IPS DF 4.7 (cell line): Measurements from ENCODE around the gene CLEC4D.
"Not testable (repeated sequence)": the region's sequence is repeated elsewhere in the genome, so short reads cannot be mapped to it uniquely, and the experiment has no call there.

Source experiments
- DNase-seq: peaks from one replicate; pipeline ENCODE4 v3.0.0-alpha.2; 2013; ENCODE audit warnings: low spot score; ENCODE audit errors: extremely low read depth

Gene CLEC4D

DNA sequence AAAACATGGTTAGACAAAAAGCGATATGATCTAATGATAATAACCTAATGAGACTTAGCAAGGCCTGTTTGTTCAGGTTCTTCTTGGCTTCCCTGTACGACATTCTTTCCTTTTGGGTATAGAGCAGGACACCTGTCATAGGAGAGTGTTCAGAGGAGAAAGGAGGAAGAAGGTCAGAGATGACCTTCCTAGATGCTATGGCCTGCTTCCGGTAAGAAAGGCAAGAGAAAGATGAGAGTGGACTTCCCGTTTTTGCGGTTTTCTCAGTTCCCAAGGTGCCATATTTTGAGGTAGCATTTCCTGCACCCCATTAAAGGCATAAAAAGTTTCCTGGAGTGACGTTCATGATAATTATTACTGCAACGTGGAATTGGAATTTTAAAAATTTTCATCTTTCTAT is 18.7 kb downstream of the CLEC4D start:
- no peak for DNase-seq

GRCh38 chr12:8537820-8538219 is 24.5 kb downstream of the CLEC4D start:
- not testable (repeated sequence) for DNase-seq

DNA sequence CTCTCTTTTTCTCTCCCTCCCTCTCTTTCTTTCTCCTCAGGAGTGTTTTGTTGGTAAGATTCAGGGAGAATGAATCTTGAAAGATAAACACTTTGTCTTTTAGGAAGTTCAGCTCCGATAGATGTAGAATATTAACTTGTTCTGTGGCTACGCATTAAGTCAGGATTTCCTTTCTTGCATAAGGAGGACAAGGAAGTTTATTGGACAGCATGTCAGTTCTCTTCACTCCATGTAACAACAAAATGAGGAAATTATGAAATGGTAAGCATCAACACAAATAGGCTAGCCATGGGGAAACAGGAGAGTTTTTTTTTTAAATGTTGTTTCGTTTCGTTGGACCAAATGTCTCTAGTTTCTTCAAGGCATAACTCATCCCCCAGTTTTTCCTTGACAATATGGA is 27.5 kb downstream of the CLEC4D start, which contains the start of gene CLEC4E:
Gene CLEC4E (minus strand): TSS at position 75 of the 400 bp plus-strand sequence. CDS start 108 bp downstream, outside the sequence.
- DNase-seq, result not testable (repeated sequence)

DNA sequence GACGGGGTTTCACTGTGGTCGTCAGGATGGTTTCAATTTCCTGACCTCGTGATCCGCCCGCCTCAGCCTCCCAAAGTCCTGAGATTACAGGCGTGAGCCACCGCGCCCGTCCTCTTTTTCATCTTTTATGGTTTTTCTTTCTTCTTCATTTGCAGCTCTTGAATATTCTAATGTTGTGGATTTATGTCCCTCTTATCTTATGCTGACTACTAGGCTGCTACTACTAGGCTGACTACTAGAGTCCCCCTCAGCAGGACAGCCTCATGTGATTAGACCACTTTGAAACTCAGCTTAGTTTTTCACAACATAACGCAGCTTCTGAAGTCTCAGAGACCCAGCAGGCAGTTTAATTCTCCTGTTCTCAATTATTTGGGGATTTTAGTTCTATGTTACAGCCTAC is 28.3 kb downstream of the CLEC4D start:
- DNase-seq, result no peak

GRCh38 chr12:8544295-8544694 is 31.0 kb downstream of the CLEC4D start:
- DNase-seq, result no peak

DNA sequence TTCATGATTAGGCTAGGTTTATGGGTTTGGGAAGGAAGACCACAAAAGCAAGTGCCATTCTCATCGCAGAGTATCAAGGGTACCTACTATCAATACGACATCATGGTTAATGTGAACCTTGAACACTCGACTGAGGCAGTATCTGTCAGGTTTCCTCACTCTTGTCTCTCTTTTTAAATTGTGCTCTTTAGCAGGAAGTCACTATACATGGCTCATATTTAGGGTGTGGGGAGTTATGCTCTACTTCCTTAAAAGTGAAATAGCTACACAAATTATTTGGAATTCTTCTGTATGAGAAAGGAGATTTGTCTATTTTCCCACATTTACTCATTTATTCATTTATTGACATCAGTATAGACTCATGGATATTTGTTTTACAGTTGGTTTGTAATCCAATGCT is 33.3 kb downstream of the CLEC4D start:
- no peak for DNase-seq

- no peak for DNase-seq
Observed at GRCh38 chr12:8547645-8548044, 34.3 kb downstream of the CLEC4D start.

GRCh38 chr12:8548192-8548591 is 34.9 kb downstream of the CLEC4D start:
- no peak for DNase-seq

DNA sequence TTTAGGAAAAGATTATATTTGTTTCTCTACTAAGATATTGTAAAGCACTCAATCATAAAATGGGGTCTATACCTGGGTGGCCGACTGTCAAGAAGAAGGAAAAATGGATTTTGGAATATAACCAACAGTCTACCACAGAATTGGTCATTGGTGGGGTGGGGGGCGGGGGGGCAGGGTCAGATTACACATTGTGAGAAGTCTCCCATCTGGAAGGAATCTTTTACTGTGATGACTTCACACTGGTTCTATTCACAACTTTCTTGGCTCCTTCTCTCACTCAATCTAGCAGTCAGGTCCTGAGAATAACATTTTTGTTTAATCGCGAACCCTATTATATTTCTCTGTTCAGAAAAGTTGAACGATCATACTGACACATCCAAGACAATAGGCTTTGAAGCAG is 36.1 kb downstream of the CLEC4D start:
- no peak for DNase-seq

- no peak for DNase-seq
Observed at GRCh38 chr12:8553088-8553627, 39.9 kb downstream of the CLEC4D start.

GRCh38 chr12:8554451-8555195 is 41.3 kb downstream of the CLEC4D start:
- DNase-seq, result no peak

DNA sequence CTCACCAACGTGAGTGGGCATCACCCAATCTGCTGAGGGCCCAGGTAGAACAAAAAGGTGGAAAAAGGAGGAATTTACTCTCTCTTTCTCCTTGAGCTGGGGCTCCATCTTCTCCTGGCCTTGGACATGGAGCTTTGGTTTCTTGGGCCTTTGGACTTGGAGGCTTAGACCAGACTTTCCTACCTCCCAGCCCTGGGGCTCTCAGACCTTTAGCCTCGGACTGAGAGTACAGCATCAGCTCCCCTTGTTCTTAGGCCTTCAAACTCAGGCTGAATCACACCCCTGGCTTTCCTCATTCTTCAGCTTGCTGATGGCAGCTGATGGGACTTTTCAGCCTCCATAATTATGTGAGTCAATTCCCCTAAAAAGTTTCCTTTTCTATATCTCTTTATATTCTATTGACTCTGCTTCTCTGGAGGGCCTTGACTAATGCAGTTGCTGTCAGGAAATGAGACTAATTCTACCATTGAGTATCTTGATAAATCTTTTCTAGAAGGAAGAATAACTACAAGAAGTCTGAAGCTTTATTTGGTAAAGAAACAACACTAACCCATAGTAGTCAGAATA is 43.3 kb downstream of the CLEC4D start:
- DNase-seq, result no peak

DNA sequence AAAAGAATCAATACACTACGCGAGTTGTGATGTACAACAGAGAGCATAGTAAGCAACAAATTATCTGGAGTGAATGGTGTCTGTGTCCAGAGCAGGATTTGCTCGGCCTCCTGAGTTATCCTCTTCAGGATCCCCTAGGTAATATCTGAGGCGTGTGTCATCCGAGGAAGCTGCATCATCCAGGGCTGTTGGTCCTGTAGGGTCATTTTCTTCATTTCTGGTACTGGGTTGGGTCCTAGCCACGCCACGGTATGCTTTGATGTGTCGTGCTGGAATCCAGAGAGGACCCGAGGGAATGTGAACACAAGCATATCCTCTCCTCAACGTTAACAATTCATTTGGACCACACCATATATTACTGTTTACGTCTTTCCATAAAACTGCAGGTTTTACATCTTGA is 46.4 kb downstream of the CLEC4D start:
- no peak for DNase-seq

DNA sequence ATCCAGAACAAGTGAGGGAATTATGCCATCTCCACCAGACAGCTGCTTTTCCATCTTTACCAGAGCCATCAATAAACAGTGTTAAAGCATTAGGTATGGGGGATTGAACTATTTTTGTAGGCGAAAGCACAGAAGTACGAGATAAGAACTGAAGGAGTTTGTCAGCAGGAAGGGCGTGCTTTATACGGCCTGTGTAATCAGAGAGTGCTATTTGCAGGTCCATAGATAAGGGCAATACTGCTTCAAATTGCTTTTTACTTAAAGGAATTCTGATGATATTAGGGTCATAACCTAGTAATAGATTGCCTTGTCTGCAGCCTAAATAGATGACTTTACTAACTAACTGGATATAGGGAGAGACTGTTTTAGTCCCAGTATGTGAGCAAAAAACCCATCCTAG is 47.7 kb downstream of the CLEC4D start:
- DNase-seq, result no peak

DNA sequence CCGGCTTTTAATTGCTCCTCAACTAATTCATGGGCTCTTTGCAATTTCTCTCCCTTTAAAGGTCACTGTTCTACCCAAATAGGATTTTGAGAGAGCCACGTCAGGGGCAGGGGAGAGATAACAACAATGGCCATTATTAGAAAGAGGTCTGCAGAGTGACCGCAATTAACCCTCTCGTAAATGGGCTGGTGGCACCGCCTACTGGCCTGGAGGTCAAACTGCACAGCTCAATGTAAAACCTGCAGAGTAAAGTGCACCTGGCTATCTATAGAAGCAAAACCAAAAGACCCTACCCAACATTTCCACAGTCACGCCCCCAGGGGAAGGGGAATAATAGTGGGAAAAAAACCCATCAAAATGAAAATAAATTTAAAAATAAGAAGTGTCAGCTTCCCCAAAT is 49.0 kb downstream of the CLEC4D start:
- DNase-seq, result no peak

DNA sequence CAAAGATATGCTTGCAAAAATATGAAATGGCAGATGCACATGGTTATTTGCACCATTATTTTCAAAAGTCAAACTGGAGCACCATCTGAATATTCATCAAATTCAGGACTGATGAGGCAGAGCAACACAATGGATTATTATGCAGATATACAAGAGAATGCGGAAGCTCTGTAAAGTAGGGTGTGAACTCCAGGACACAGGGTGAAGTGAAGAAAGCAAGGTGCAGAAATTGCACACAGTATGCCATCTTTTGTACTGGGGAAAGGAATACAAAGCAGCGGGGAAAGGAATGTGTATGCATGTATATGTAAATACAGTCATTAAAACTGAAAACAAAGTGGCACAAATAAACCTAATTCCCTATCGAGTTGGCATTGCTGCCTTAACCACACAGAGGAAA is 50.1 kb downstream of the CLEC4D start:
- DNase-seq, result no peak

DNA sequence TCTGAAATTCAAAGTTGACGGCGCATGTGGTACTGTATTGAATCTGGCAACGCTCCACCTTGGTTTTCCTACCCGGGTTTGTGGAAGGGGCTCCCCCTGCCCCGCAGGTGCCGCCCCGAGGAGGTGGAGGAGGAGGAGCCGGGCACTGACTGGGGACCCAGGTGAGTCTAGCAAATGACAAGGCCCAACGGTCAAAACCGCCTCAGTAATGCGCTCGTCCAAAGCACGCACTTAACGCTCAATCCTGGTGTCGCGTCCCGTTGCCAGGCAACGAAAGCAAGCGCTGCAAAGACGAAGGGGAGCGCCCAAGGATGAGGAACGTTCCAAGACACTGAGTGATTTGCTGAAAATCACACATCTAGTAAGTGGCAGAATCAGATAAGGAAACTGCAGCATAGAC is 51.4 kb downstream of the CLEC4D start:
- DNase-seq, result no peak

GRCh38 chr12:8566052-8566451 is 52.7 kb downstream of the CLEC4D start:
- DNase-seq, result not testable (repeated sequence)

- DNase-seq, result no peak
Observed at GRCh38 chr12:8566525-8566924, 53.2 kb downstream of the CLEC4D start.
